WERI-Rb-1 (cell line): ENCODE measurements around the gene NRAP.

Experiments used
- DNase-seq: peaks from one replicate; pipeline ENCODE4 v3.0.0-alpha.2; 2020
- H3K27ac ChIP-seq: fragments of 250-450 bp; sonication (Bioruptor Pico); 2 replicates; pipeline ENCODE4 v1.5.1; 2020; ENCODE audit warnings: mild to moderate bottlenecking, moderate library complexity
- H3K27me3 ChIP-seq: fragments of 250-450 bp; sonication (Bioruptor Pico); 2 replicates; pipeline ENCODE4 v1.5.1; 2021; ENCODE audit warnings: mild to moderate bottlenecking, low read depth, moderate library complexity; ENCODE audit not compliant: insufficient read depth, severe bottlenecking
- H3K36me3 ChIP-seq: fragments of 250-450 bp; sonication (Bioruptor Pico); 2 replicates; pipeline ENCODE4 v1.5.1; 2020; ENCODE audit warnings: mild to moderate bottlenecking, moderate library complexity
- H3K4me3 ChIP-seq: 2 replicates; pipeline ENCODE4 v1.5.1; 2011; ENCODE audit warnings: low read depth, mild to moderate bottlenecking, control low read depth, low read length
- H3K9me3 ChIP-seq: fragments of 250-450 bp; sonication (Bioruptor Pico); 2 replicates; pipeline ENCODE4 v1.5.1; 2021; ENCODE audit warnings: mild to moderate bottlenecking, moderate library complexity; ENCODE audit not compliant: severe bottlenecking
- TF ChIP-seq, protein P1 (sequence below): IDR thresholded peaks from 2 replicates; pipeline ENCODE4 v1.5.1; 2011; ENCODE audit warnings: low read depth, mild to moderate bottlenecking, control low read depth, inconsistent platforms, low read length

Gene NRAP

DNA sequence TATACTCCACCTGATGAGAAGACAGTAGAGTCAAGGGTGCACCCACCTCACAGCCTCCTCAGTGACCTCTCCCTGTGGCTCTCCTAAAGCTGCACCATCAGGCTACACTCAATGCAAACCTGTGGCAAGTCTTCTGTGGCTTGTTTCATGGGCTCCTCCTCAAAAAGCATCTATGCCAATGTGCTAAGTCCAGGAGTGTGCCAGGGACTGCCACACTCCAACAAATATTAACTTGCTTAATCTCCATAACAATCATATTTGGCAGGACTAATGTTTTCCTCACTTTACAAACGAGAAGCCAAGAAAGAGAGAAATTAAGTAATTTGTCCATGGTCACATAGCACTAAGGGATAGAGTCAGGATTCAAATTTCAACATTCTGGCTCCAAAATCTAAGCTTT, 11.9 kb downstream of the NRAP start:
- Histone ChIP-seq H3K4me3 (no peak overlapping the region), H3K27ac (no peak overlapping the region), H3K27me3 (no peaks in the 10 kb centered on the region), H3K36me3 (no peaks in the 10 kb centered on the region), H3K9me3 (no peaks in the 10 kb centered on the region)
- TF ChIP-seq, protein P1, sequence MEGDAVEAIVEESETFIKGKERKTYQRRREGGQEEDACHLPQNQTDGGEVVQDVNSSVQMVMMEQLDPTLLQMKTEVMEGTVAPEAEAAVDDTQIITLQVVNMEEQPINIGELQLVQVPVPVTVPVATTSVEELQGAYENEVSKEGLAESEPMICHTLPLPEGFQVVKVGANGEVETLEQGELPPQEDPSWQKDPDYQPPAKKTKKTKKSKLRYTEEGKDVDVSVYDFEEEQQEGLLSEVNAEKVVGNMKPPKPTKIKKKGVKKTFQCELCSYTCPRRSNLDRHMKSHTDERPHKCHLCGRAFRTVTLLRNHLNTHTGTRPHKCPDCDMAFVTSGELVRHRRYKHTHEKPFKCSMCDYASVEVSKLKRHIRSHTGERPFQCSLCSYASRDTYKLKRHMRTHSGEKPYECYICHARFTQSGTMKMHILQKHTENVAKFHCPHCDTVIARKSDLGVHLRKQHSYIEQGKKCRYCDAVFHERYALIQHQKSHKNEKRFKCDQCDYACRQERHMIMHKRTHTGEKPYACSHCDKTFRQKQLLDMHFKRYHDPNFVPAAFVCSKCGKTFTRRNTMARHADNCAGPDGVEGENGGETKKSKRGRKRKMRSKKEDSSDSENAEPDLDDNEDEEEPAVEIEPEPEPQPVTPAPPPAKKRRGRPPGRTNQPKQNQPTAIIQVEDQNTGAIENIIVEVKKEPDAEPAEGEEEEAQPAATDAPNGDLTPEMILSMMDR: no peak
- DNase-seq: no peak

- H3K4me3 ChIP-seq: no peak overlapping the region
- no peaks in the 10 kb centered on the region for H3K27me3 ChIP-seq
- no peak for DNase-seq
- H3K27ac ChIP-seq: no peak overlapping the region
- TF ChIP-seq, protein P1: no peak
- H3K36me3 ChIP-seq: no peaks in the 10 kb centered on the region
- no peaks in the 10 kb centered on the region for H3K9me3 ChIP-seq
Measured at GRCh38 chr10:113651021-113651420, 12.8 kb downstream of the NRAP start.

- no peak for DNase-seq
- H3K36me3 ChIP-seq: no peaks in the 10 kb centered on the region
- no peaks in the 10 kb centered on the region for H3K27me3 ChIP-seq
- TF ChIP-seq, protein P1: no peak
- no peak overlapping the region for H3K27ac ChIP-seq
- no peak overlapping the region for H3K4me3 ChIP-seq
- no peaks in the 10 kb centered on the region for H3K9me3 ChIP-seq
Measured at GRCh38 chr10:113650172-113650571, 13.7 kb downstream of the NRAP start.

GRCh38 chr10:113648478-113648877, 15.4 kb downstream of the NRAP start:
- H3K27ac ChIP-seq: no peak overlapping the region
- H3K9me3 ChIP-seq: no peaks in the 10 kb centered on the region
- no peak for DNase-seq
- TF ChIP-seq, protein P1: no peak
- H3K36me3 ChIP-seq: no peaks in the 10 kb centered on the region
- H3K4me3 ChIP-seq: no peak overlapping the region
- no peaks in the 10 kb centered on the region for H3K27me3 ChIP-seq

DNA sequence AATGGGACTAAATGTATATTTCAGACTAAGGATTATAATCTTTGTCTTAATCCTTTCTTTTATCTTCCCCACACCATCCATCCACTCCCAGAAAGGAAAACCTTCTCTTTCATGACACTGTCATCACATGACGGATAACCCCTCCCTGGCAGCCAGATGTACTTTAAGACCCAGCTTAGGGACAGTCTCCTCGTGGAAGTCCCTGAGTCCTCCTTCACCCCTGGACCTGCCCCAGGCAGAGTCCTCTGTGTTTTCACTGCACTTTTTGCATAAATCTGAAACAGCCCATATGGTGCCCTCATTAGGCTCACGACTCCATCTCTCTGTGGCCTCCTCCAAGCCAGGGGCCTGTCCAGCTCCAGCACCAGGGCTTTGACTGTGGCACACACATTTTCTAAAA, 16.0 kb downstream of the NRAP start:
- no peak overlapping the region for H3K27ac ChIP-seq
- H3K36me3 ChIP-seq: no peaks in the 10 kb centered on the region
- H3K4me3 ChIP-seq: no peak overlapping the region
- TF ChIP-seq, protein P1: no peak
- no peaks in the 10 kb centered on the region for H3K27me3 ChIP-seq
- peak; percentile 49 for DNase-seq
- H3K9me3 ChIP-seq: no peaks in the 10 kb centered on the region
